NCI-H524 treated with DMSO at 0.1 percent for 48 hours (cell line): ENCODE data around the gene TEX35.
"Not testable (repeated sequence)": the region's sequence is repeated elsewhere in the genome, so short reads cannot be mapped to it uniquely, and the experiment has no call there.

ENCODE experiments used
- DNase-seq: peaks from one replicate; lab custom pipeline; 2025; lab: John Stamatoyannopoulos, UW

Gene TEX35

GRCh38 chr1:178541829-178542553, 29.1 kb downstream of the TEX35 start:
- no peak for DNase-seq

GRCh38 chr1:178542554-178543289, 29.8 kb downstream of the TEX35 start:
- DNase-seq: peak; percentile 25

GRCh38 chr1:178543290-178543607, 30.3 kb downstream of the TEX35 start:
- DNase-seq: no peak

- DNase-seq: no peak
Observed at GRCh38 chr1:178544531-178544930, 31.6 kb downstream of the TEX35 start.

- DNase-seq: no peak
Observed at GRCh38 chr1:178548108-178548507, 35.2 kb downstream of the TEX35 start.

GRCh38 chr1:178551307-178551706, 38.4 kb downstream of the TEX35 start:
- no peak for DNase-seq

GRCh38 chr1:178551940-178552339, 39.0 kb downstream of the TEX35 start:
- DNase-seq: no peak

- no peak for DNase-seq
Observed at GRCh38 chr1:178552856-178553255, 39.9 kb downstream of the TEX35 start.

GRCh38 chr1:178554351-178554750, 41.4 kb downstream of the TEX35 start:
- not testable (repeated sequence) for DNase-seq

GRCh38 chr1:178555613-178556012, 42.7 kb downstream of the TEX35 start:
- DNase-seq: not testable (repeated sequence)

GRCh38 chr1:178558816-178559215, 45.9 kb downstream of the TEX35 start:
- not testable (repeated sequence) for DNase-seq

GRCh38 chr1:178560871-178561376, 48.0 kb downstream of the TEX35 start:
- DNase-seq: no peak

GRCh38 chr1:178563099-178563820, 50.4 kb downstream of the TEX35 start:
- no peak for DNase-seq

- DNase-seq: no peak
Observed at GRCh38 chr1:178564086-178564782, 51.3 kb downstream of the TEX35 start.

GRCh38 chr1:178564783-178565180, 51.9 kb downstream of the TEX35 start:
- no peak for DNase-seq

GRCh38 chr1:178565586-178565985, 52.7 kb downstream of the TEX35 start:
- DNase-seq: no peak

- no peak for DNase-seq
Observed at GRCh38 chr1:178566187-178566586, 53.3 kb downstream of the TEX35 start.

GRCh38 chr1:178571807-178572206, 58.9 kb downstream of the TEX35 start:
- no peak for DNase-seq
